HK-2 (cell line): ENCODE data around the gene BRSK1.
"Not testable (repeated sequence)": the region's sequence is repeated elsewhere in the genome, so short reads cannot be mapped to it uniquely, and the experiment has no call there.

Experiments
- DNase-seq: peaks from one replicate; pipeline ENCODE4 v3.0.0-alpha.2; 2018; ENCODE audit not compliant: unreplicated experiment

The BRSK1 gene

DNA sequence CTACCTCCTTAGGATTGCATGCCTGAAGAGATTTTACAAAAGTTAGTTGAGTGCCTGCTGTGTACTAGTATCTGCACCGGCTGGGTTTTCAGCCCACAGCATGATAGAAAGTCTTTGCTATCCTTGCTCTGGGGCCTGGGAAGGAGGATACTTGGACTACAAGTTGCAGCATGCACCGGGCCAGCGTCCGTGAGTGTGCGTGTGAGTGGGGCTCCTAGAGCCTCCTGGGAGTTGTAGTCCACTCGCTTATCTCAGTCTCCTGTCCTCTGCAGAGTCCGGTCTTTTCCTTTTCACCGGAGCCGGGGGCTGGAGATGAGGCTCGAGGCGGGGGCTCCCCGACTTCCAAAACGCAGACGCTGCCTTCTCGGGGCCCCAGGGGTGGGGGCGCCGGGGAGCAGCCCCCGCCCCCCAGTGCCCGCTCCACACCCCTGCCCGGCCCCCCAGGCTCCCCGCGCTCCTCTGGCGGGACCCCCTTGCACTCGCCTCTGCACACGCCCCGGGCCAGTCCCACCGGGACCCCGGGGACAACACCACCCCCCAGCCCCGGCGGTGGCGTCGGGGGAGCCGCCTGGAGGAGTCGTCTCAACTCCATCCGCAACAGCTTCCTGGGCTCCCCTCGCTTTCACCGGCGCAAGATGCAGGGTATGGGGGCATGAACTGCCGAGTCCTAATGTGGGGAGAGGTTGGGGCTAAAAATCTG lies 20.6 kb downstream of the BRSK1 start:
- DNase-seq = no peak

DNA sequence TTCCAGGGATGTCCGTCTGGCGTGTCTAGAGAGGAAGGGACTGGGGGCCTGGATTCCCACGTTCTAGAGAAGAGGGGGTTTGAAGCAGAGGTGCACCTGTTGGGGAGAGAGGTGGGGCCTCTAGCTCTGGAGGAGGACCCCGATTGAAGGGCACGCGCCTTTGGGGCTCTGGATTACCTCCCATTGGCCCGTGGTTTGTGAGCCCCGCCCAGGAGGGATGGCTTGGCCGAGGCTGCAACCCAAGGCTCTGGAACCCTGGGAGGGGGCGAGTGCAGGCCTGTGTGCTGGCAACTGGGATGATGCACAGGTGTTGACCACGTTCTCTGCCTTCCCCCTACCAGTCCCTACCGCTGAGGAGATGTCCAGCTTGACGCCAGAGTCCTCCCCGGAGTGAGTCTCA lies 21.2 kb downstream of the BRSK1 start:
- no peak for DNase-seq

DNA sequence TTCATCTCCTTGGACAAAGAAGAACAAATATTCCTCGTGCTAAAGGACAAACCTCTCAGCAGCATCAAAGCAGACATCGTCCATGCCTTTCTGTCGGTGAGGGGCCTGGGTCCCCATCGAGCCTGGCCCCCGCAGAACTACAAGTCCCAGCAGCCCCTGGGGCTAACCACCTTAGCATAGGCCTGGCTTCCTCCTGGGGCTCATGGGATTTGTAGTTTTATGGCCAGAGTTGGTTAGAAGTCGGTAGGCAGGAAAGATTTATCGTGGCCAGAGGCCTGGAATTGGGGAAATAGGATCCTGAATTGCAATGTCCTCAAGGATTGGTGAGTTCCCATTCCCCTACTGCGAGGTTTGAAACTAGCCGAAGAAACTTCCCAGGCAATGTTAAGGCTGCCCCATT lies 21.7 kb downstream of the BRSK1 start:
- DNase-seq = peak; percentile 40

DNA sequence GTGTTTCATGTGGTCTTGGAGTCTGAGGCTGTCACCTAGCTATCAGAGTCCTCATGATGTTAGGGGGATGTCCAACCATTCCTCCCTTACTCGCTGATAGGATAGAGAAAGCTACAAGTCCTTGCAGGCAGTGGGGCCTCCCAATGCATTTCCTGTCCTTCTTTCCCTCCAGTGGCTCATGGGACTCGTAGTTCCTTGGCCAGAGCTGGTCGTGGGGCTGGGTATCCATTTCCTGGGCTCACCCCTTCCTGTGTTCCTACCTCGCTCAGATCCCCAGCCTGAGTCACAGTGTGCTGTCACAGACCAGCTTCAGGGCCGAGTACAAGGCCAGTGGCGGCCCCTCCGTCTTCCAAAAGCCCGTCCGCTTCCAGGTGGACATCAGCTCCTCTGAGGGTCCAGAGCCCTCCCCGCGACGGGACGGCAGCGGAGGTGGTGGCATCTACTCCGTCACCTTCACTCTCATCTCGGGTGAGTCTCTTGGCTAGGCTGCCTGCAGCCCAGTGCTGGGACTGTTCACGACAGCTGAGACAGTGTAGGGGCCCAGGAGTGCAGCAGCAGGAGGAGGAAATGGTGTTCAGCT lies 22.3 kb downstream of the BRSK1 start:
- peak; percentile 30 for DNase-seq

DNA sequence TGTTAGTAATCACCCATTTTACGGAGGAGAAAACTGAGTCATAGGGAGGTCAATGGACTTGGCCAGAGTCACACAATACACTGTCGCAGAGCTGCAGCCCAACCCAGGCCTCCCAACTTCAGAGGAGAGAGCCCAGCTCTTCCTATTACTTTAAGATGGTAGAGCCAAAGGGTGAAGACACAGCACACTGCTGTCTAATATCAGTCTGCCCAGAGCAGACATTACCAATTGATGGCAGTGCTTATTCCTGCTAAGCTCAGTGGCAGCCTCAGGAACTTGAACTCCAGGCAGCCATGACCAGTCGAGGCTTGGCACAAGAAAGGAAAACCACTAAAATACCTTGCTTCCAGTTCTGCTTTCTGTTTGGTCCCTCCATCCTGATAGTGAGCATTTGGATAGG lies 22.9 kb downstream of the BRSK1 start:
- DNase-seq = no peak

DNA sequence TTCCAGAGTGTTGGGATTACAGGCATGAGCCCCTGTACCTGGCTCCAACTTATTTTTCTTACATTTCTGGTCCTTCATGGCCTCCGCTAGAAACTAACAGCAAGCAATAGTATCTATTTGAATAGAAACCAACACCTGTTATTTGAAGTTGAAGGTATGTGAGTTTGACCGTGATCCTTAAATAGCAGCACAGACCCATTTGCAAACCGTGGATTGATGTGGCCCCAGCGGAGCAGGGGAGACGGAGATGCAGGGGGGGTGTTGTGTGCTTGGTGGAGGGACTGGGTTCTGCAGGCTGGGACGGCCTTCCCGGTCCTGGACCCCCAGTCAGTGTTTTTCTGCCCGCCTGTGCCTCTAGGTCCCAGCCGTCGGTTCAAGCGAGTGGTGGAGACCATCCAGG lies 24.5 kb downstream of the BRSK1 start:
- DNase-seq = no peak

DNA sequence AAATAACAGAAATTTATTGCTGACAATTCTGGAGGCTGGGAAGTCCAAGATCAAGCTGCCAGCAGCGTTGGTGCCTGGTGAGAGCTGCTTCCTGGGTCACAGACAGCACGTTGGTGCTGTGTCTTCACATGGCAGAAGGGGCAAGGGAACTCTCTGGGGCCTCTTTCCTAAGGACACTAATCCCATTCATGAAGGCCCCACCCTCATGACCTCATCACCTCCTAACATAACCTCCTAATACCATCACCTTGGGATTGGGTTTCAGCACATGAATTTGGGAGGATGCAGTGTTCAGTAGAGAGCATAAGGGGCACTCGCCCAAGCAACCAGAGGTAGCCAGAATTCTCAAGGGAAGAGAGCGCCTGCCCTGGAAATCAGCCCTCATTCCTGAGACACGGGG lies 25.7 kb downstream of the BRSK1 start:
- DNase-seq = no peak

DNA sequence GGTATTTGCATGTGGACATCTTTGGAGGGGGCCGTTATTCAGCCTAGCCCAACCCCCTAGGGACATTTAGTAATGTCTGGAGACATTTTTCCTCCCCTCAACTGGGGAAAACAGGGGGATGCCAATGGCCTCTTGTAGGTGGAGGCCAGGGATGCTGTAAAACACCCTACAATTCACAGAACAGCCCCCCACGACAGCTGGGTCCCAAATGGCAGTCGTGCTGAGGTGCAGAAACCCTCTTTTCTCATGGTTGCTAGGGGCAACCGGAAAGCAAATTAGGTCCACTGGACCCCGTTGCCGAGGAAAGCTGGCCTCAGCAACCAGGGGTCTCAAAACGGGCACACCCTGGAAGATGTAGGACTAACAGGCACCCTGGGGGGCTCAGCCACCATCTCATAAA lies 26.7 kb downstream of the BRSK1 start:
- no peak for DNase-seq

DNA sequence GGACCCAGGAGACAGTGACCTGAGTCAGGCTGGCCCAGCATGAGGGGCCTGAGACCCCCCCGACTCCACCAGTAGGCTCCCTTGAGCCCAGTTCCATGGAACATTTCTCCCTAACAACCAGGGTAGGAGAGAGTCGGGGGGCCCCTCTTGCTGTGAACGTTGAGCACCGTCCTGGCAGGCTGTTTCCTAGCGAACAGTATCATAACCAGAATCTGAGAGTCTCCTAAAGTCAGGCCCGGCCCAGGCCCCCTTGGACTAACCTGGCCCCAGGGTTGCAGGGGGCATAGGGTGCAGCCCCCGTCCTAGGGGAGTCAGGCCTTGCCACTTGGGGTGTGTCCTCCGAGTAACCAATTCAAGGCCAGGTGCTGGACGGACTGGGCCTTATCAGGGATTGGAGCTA lies 27.6 kb downstream of the BRSK1 start:
- DNase-seq = no peak

DNA sequence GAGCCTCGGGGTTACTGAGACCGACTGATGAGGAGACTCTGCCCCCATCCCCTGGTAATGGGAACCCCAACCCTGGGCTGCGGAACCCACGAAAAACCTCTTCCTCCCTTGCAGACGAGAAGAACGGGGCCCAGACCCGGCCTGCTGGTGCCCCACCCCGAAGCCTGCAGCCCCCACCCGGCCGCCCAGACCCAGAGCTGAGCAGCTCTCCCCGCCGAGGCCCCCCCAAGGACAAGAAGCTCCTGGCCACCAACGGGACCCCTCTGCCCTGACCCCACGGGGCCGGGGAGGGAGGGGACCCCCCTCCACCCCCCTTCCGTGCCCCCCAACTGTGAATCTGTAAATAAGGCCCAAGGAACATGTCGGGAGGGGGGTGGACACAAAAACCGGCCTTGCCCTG lies 28.0 kb downstream of the BRSK1 start:
- no peak for DNase-seq

DNA sequence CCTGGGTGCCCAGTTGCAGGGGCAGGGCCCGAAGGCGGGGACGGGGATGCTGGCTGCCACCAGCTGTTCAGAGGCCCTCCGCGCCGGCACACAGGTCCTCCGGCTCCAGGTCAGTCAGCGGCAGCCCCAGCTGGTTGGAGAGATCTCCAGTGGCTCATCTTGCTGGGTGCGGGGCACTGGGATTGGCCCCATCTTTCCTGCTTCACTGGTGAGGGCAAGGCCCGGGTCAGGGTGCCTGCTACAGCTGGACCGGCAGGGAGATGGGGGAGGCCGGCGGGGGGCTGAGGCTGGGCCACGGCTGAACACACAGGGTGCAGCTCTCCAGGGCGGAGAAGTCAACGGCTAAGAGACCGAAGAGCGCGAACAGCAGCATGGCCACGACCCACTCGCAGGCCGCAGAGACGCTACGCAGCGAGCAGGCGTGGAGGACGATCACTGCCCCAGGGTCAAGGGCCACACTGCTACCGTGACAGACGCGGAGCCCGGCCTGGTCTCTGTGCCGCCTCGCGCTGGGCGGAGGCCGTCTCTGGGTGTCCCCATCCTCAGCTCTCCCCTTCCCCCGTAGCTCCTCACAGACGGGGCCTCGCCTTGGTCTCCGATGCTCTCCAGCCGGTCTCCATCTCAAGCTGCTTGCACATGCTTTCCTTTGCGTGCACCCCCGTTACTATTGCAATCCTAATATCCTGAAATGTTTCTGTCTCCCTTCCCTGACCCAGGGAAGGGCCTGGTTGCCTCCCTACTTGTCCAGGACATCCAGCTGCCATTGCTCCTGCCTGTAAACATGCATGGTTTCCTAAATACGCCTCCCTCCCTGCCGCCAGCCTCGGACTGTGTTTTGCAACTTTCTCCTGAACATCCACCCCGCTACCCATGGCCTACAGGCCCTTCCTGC lies 29.1 kb downstream of the BRSK1 start:
- no peak for DNase-seq

DNA sequence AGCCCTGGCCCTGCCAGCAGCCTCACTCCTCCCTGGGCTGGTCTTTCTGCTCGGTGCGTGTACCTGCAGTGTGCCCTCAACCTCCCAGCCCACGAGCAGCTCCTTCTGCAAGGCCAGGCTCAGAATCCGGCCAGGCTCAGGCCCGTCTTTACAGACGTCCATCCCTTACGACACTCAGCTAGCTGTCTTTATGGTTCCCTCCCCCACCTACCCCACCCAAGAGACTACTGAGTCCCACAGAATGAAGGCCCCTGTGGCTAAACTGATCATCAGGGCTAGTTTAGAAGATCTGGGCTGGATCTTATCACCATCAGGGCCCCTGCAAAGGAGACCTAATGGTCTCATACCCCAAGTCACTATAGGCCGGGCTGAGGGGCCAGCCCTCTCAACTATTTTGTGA lies 30.6 kb downstream of the BRSK1 start:
- no peak for DNase-seq

DNA sequence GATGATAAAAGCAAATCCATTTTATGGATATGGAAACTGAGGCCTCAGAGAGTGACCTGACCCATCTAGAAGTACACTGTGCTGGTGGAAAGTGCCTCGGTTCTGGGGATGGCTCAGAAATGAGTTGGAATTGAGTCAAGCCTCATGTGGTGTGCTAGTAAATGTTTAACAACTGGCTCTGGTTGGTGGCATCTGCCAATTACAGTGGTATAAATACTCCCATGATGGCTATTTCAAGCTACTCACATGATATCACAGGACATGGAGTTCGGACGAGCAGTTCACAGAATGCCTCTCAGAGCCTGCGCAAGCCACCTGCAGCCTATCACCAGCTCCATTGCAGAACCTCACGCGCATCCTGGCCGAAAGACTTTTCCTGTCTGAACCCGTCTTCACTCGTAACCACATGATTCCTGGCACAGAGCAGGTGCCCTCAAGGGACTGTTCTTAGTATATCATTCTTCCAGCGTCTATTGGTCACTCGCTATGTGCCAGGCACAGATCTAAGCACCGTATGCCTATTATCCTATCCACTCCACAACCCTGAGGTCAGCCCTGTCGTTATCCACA lies 32.2 kb downstream of the BRSK1 start:
- DNase-seq = no peak

DNA sequence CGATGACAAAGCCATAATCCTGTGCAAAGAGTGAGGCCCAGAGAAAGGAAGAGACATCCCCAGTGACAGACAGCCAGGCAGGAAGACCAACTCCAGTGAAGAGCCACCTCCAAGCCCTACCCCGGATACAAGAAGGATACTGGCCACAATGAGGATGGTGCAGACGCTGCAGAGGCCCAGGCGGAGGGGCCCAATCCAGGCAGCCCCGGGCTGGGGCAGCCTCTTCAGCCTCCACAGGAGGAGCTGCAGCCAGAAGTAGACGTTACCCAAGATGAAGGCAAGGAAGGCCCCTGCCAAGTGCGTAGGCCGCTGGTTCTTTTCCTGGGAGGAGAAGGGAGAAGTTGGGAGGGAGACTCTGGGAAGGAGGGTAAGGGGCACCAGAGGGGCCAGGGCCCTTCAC lies 32.8 kb downstream of the BRSK1 start:
- DNase-seq = no peak

DNA sequence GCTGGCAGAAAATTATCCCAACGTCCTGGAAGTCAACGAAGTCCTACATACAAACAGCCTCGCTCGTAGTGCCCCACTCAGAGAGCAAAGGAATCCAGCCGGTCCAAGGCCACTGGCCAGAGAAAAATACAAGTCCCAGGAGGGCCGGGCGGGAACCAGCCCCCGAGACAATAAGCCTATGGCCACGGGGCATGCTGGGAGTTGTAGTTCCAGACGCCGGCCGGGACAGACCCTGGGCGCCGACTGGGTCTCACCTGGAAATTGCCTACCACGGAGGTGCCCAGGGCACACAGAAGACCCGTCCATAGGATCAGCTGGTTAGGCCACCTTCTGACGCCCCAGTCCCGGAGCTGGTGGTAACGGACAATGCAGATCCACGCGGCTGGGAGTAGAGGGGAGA lies 36.0 kb downstream of the BRSK1 start:
- no peak for DNase-seq

DNA sequence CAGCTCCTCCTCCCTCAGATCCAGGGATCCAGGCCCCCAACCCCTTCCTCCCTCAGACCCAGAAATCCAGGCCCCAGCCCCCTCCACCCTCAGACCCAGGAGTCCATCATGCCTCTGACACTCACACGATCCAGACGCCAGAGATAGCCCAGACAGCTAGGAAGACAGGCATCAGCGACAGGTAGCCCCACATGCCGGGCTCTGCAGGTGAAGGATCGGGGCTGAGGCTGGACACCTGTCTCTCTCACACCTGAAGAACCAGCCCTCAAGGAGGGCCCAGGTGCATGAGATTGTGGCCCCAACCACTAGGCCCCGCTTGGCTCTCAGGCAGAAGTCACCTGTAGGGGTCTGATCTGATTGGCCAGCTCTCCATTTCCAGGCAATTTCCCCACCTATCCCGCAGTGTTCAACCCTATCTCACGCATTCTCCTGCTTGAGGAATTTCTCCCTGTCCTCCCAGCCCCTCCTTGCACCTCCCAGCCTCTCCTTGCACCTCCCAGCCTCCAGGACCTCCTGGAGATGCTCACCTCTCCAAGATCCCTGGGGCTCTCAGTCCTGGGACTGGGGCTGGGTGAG lies 37.1 kb downstream of the BRSK1 start:
- DNase-seq = no peak

DNA sequence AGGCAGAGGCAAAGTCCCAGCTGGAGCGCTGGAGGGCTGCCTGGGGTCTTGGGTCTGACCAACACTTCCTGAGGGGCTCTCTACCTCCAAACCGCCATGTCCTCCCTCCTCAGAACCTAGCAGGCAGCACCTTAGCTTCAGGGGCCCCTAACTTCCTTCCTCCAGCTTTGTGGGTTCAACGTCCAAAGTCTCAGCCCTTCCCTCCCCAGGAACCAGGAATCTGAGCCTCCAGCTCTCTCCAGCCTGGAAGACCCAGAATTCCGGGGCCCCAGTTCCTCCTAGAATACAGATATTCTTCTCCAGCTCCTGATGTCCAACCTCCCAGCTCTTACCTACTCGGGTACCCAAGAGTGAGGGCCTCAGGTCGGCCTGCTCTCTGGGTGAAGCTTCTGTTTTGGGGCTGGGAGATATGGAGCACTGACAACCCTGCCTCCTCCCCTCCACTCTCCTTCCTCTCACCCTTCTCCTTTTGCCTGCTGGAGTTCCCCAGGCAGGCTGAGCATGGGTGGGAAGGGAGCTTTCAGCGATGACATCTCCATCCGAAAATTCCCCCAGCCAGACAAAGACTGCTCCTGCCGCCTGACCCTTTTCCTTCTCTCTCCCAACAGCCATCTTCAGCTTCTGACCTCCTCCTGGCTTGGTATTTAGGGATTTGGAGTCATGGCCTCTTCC lies 37.8 kb downstream of the BRSK1 start:
- DNase-seq = no peak

DNA sequence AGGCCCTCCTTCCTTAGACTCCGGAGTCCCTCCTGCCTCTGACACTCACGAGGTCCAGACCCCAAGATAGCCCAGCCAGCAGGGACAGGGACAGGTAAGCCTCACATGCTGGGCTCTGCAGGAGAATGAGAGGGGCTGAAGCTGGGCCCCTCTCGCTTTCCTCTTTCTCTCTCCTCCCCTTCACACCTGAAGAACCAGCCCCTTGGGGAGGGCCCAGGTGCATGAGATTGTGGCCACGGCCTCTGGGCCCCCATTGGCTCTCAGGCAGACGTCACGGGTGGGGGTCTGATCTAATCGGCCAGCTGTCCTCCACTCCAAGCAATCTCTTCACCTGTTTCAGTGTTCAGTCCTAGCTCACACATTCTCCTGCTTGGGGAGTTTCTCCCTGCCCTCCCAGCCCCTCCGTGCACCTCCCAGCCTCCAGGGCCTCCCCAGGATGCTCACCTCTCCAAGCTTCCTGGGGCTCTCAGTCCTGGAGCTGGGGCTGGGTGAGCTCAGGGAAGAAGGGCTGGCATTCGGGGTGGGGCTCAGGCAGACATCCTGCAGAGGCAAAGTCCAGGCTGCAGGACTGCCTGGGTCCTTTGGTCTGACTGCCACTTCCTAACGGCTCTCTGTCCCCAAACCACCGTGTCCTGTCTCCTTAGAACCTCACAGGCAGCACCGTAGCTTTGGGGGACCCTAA lies 38.5 kb downstream of the BRSK1 start:
- no peak for DNase-seq

DNA sequence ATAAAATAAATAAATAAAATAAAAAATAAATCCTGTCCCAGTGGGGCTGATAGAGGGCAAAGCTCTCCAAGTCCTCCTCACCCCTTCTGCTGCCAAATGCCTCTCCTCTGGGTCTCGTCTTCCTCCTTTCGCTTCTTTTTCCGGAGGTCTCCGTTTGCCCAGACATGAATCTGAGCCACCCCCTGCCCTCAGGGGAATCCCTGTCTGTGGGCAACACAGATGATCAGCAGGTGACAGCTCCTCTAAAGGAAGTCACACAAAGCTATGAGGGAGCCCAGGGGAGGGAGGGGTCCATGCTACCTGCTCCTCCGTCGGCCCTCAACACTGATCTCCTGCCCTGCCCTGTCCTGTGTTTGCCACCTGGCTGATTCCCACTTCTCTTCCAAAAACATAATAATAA lies 40.9 kb downstream of the BRSK1 start:
- no peak for DNase-seq

DNA sequence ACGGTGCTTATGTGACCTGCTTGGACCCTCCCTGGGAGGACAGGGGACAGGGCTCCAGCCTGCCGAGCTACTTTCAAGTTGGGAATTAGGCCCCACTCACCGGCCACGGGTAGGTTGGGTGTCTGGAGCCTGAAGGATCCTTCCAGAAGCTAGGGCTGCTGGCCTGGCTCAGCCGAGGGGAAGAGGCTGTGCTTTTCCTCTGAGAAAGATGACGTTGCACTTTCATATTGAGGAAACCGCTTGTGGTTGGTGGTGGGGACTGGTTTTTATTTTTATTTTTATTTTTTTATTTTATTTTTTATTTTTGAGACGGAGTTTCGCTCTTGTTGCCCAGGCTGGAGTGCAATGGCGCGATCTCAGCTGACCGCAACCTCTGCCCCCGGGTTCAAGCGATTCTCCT lies 41.4 kb downstream of the BRSK1 start, which contains the start of gene TMEM150B:
Gene TMEM150B (minus strand): TSS at position 170 of the 400 bp plus-strand sequence. CDS start 4,305 bp downstream, outside the sequence.
- no peak for DNase-seq

DNA sequence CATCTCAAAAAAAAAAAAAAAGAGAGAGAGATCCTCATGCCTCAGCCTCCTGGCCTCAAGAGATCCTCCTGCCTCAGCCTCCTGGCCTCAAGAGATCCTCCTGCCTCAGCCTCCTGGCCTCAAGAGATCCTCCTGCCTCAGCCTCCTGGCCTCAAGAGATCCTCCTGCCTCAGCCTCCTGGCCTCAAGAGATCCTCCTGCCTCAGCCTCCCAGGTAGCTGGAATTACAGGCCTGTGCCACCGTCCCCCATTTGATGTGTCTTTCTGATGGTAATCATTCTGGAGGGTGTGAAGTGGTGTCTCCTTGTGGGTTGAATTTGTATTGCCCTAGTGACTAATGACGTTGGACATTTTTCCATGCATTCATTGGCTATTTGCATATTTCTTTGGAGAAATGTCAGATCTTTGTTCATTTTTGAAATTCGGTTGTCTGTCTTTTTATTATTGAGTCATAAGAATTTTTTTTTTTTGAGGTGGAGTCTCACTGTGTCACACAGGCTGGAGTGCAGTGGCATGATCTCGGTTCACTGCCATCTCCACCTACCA lies 45.0 kb downstream of the BRSK1 start:
- not testable (repeated sequence) for DNase-seq
